Mucosa of rectum (tissue), 2 donors: ENCODE results near the gene KLHDC8A.
A peak's percentile ranks its signal among the peaks of the same experiment; 100 is the strongest.
"Not testable (repeated sequence)": the region's sequence is repeated elsewhere in the genome, so short reads cannot be mapped to it uniquely, and the experiment has no call there.

Experiments
- H3K27ac ChIP-seq, 2 donors: one replicate each; pipeline ENCODE4 v1.7.0; 2013; ENCODE audit warnings: inconsistent platforms in 2 of 2, low read depth in 2 of 2, low read length in 2 of 2
- H3K27me3 ChIP-seq, 2 donors: one replicate each; pipeline ENCODE4 v1.7.0; 2013; ENCODE audit warnings: low read length in 2 of 2; ENCODE audit not compliant: control insufficient read depth in 2 of 2, insufficient read depth in 2 of 2
- H3K36me3 ChIP-seq, 2 donors: one replicate each; pipeline ENCODE4 v1.7.0; 2013; ENCODE audit warnings: low read length in 2 of 2; ENCODE audit not compliant: control insufficient read depth in 2 of 2, insufficient read depth in 2 of 2
- H3K4me1 ChIP-seq, 2 donors: one replicate each; pipeline ENCODE4 v1.7.0; 2013; ENCODE audit warnings: low read length in 2 of 2, mild to moderate bottlenecking in 1 of 2; ENCODE audit not compliant: control insufficient read depth in 2 of 2, insufficient read depth in 2 of 2
- H3K4me3 ChIP-seq, 2 donors: one replicate each; pipeline ENCODE4 v1.7.0; 2013; ENCODE audit warnings: low read length in 2 of 2
- H3K9ac ChIP-seq, 2 donors: one replicate each; pipeline ENCODE4 v1.7.0; 2013; ENCODE audit warnings: low read length in 2 of 2, low read depth in 1 of 2, mild to moderate bottlenecking in 1 of 2
- H3K9me3 ChIP-seq, 2 donors: one replicate each; pipeline ENCODE4 v1.7.0; 2013; ENCODE audit warnings: low read length in 2 of 2; ENCODE audit not compliant: control insufficient read depth in 2 of 2
- donor health status: healthy.
- donor health status: Normal muscosa, but diverticular disease.

The KLHDC8A gene

GRCh38 chr1:205298191-205298994 lies 58.3 kb downstream of the KLHDC8A start:
- H3K27me3 ChIP-seq: no peaks in the 10 kb centered on the region
- no peak overlapping the region for H3K4me3 ChIP-seq
- no peak overlapping the region for H3K27ac ChIP-seq
- H3K9me3 ChIP-seq: no peaks in the 10 kb centered on the region
- H3K4me1 ChIP-seq: peaks cover 21 to 31% of the 10 kb centered on the region in 2 donors
- peaks cover 11 to 17% of the 10 kb centered on the region in 2 donors for H3K36me3 ChIP-seq
- H3K9ac ChIP-seq: no peak overlapping the region

- not testable (repeated sequence) for H3K27me3 ChIP-seq, H3K9me3 ChIP-seq, H3K27ac ChIP-seq, H3K9ac ChIP-seq, H3K4me3 ChIP-seq
- Histone ChIP-seq H3K36me3 (peaks cover 5 to 10% of the 10 kb centered on the region in 2 donors), H3K4me1 (peaks cover 21 to 28% of the 10 kb centered on the region in 2 donors)
These were observed 59.1 kb downstream of the KLHDC8A start for GRCh38 chr1:205297546-205298177.

- Histone ChIP-seq H3K27me3 (no peaks in the 10 kb centered on the region), H3K9ac (no peak overlapping the region), H3K4me3 (no peak overlapping the region), H3K27ac (peak overlapping the region; percentile 6 to 48), H3K9me3 (no peaks in the 10 kb centered on the region), H3K4me1 (peaks cover 13 to 19% of the 10 kb centered on the region in 2 donors), H3K36me3 (no peaks in the 10 kb centered on the region)
These were observed 60.6 kb downstream of the KLHDC8A start for GRCh38 chr1:205296154-205296553.

GRCh38 chr1:205294934-205295333 lies 61.8 kb downstream of the KLHDC8A start:
- no peak overlapping the region for H3K4me3 ChIP-seq
- peak overlapping the region; percentile 27 to 34 for H3K9ac ChIP-seq

GRCh38 chr1:205294175-205294917 lies 62.4 kb downstream of the KLHDC8A start:
- Histone ChIP-seq H3K9ac (peak overlapping the region; percentile 27 to 34), H3K36me3 (no peaks in the 10 kb centered on the region), H3K4me1 (peaks cover 13 to 18% of the 10 kb centered on the region in 2 donors), H3K4me3 (no peak overlapping the region), H3K27ac (peak overlapping the region; percentile 60 to 61), H3K9me3 (no peaks in the 10 kb centered on the region), H3K27me3 (no peaks in the 10 kb centered on the region)

More at GRCh38 chr1:205294934-205295333, 61.8 kb downstream of the KLHDC8A start:
- no peaks in the 10 kb centered on the region for H3K9me3 ChIP-seq
- peaks cover 13 to 18% of the 10 kb centered on the region in 2 donors for H3K4me1 ChIP-seq
- H3K36me3 ChIP-seq: no peaks in the 10 kb centered on the region
- peak overlapping the region; percentile 60 to 61 for H3K27ac ChIP-seq
- H3K27me3 ChIP-seq: no peaks in the 10 kb centered on the region

- H3K9me3 ChIP-seq: no peaks in the 10 kb centered on the region
- H3K27ac ChIP-seq: peak overlapping the region; percentile 60 to 61
- no peaks in the 10 kb centered on the region for H3K36me3 ChIP-seq
- H3K9ac ChIP-seq: no peak overlapping the region
- no peaks in the 10 kb centered on the region for H3K27me3 ChIP-seq
- H3K4me1 ChIP-seq: peaks cover 13 to 18% of the 10 kb centered on the region in 2 donors
- no peak overlapping the region for H3K4me3 ChIP-seq
These were observed 63.2 kb downstream of the KLHDC8A start for GRCh38 chr1:205293350-205294074.

- no peaks in the 10 kb centered on the region for H3K36me3 ChIP-seq
- no peak overlapping the region for H3K4me3 ChIP-seq
- H3K9me3 ChIP-seq: no peaks in the 10 kb centered on the region
- H3K9ac ChIP-seq: no peak overlapping the region
- H3K4me1 ChIP-seq: peaks cover 26 to 29% of the 10 kb centered on the region in 2 donors
- H3K27ac ChIP-seq: no peak overlapping the region
- H3K27me3 ChIP-seq: no peaks in the 10 kb centered on the region
These were observed 65.1 kb downstream of the KLHDC8A start for GRCh38 chr1:205291596-205291995.

- Histone ChIP-seq H3K27ac (peak overlapping the region; percentile 48 to 81), H3K9ac (peak overlapping the region in 1 of 2 donors; percentile 44), H3K4me1 (peaks cover 26 to 38% of the 10 kb centered on the region in 2 donors), H3K36me3 (no peaks in the 10 kb centered on the region), H3K9me3 (no peaks in the 10 kb centered on the region), H3K4me3 (peak overlapping the region in 1 of 2 donors; percentile 46), H3K27me3 (no peaks in the 10 kb centered on the region)
These were observed 68.8 kb downstream of the KLHDC8A start for GRCh38 chr1:205287767-205288559.

- Histone ChIP-seq H3K27ac (peak overlapping the region; percentile 48 to 81), H3K9me3 (no peaks in the 10 kb centered on the region), H3K4me1 (peaks cover 26 to 43% of the 10 kb centered on the region in 2 donors), H3K9ac (peak overlapping the region in 1 of 2 donors; percentile 41), H3K4me3 (no peak overlapping the region), H3K36me3 (no peaks in the 10 kb centered on the region), H3K27me3 (no peaks in the 10 kb centered on the region)
These were observed 69.6 kb downstream of the KLHDC8A start for GRCh38 chr1:205287076-205287475.
